Heart left ventricle (tissue), 13 donors: Measurements from ENCODE around the gene GNAT1.

ENCODE experiments used
- CTCF ChIP-seq, 12 donors: fragments of 200-600 bp; sonication (generic) in 4 of 12; IDR thresholded peaks; one replicate each; pipeline versions ENCODE4 v1.5.0 to v1.8.0; 2018 to 2022; ENCODE audit warnings: antibody characterized with exemption in 12 of 12, mild to moderate bottlenecking in 5 of 12
- POLR2A ChIP-seq, 2 donors: fragments of 450-650 bp; IDR thresholded peaks; one replicate each; pipeline ENCODE4 v1.6.1; 2017; ENCODE audit warnings: antibody characterized with exemption in 2 of 2, mild to moderate bottlenecking in 2 of 2, moderate library complexity in 2 of 2
- donor health status: ischemic (EF 13 %, LVEDD 7.1; RV severe dilation, severe dysfunction).
- donor health status: DM: no; HTN: yes; CAD: no.
- donor health status: DM: no; HTN: no; CAD: no.
- donor health status: ischemic (EF 25% LVEDD 6.9; RV normal size, moderate dysfunction).
- donor health status: ischemic (EF 25% LVEDD 5.7; RV mildly dilated, moderate dysfunction).
- donor health status: ischemic (EF 35%, LVEDD 5.7; RV mildly dilated, moderate dysfunction).
- donor health status: nonischemic (EF 11% LVEDD 7.7; RV severe dilation, severe dysfunction).
- donor health status: DM: yes; HTN: yes; CAD: no.
- donor health status: PGD.
- donor health status: ischemic (EF 29% LVEDD 5.4; RV normal size, mild dysfunction).
- donor health status: nonischemic (EF 23%, LVEDD 6.1; RV moderate dilation, normal function).

GRCh38 chr3:50213373-50213772 lies 22.0 kb downstream of the GNAT1 start:
- TF ChIP-seq CTCF (IDR thresholded peaks at IDR 0.05) (no peak), POLR2A (IDR thresholded peaks at IDR 0.05) (no peak)
